ENCODE data around the gene FBRSL1.

DNA sequence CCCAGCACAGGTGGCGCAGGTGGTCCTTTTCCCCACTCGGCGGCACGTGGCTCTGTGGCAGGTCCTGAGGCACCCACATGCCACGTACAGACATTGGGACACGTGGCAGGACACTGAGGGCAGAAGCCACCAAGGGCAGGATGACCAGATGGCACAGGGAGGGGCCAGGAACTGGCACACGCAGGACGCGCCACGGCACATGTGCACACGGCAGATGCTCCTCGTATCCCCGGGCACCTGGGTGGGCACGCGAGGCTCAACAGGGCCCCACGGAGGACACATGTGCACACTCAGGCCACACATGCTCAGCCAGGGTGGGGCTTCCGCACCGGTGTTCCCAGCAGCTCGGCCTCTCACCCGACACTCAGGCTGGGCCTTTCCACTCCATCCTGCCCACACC lies 52.0 kb downstream of the FBRSL1 start:
- TF ChIP-seq ARNTL (CRISPR knock-in tag; IDR thresholded peaks at IDR 0.05; ENCODE audit: borderline replicate concordance, low read depth), result no peak
- TF ChIP-seq, protein P1, sequence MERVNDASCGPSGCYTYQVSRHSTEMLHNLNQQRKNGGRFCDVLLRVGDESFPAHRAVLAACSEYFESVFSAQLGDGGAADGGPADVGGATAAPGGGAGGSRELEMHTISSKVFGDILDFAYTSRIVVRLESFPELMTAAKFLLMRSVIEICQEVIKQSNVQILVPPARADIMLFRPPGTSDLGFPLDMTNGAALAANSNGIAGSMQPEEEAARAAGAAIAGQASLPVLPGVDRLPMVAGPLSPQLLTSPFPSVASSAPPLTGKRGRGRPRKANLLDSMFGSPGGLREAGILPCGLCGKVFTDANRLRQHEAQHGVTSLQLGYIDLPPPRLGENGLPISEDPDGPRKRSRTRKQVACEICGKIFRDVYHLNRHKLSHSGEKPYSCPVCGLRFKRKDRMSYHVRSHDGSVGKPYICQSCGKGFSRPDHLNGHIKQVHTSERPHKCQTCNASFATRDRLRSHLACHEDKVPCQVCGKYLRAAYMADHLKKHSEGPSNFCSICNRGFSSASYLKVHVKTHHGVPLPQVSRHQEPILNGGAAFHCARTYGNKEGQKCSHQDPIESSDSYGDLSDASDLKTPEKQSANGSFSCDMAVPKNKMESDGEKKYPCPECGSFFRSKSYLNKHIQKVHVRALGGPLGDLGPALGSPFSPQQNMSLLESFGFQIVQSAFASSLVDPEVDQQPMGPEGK (CRISPR knock-in tag; IDR thresholded peaks at IDR 0.05; ENCODE audit: borderline replicate concordance), result no peak
- TF ChIP-seq RARB (CRISPR knock-in tag; IDR thresholded peaks at IDR 0.05), result no peak
- TF ChIP-seq ZFP30 (CRISPR knock-in tag; IDR thresholded peaks at IDR 0.05), result no peak
- TF ChIP-seq SNAI2 (CRISPR knock-in tag; IDR thresholded peaks at IDR 0.05), result no peak
- TF ChIP-seq ZNF565 (CRISPR knock-in tag; conservative IDR thresholded peaks at IDR 0.05; ENCODE audit: low read depth), result no peak
- TF ChIP-seq, protein P2, sequence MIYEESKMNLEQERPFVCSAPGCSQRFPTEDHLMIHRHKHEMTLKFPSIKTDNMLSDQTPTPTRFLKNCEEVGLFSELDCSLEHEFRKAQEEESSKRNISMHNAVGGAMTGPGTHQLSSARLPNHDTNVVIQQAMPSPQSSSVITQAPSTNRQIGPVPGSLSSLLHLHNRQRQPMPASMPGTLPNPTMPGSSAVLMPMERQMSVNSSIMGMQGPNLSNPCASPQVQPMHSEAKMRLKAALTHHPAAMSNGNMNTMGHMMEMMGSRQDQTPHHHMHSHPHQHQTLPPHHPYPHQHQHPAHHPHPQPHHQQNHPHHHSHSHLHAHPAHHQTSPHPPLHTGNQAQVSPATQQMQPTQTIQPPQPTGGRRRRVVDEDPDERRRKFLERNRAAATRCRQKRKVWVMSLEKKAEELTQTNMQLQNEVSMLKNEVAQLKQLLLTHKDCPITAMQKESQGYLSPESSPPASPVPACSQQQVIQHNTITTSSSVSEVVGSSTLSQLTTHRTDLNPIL (CRISPR knock-in tag; IDR thresholded peaks at IDR 0.05; ENCODE audit: low read depth), result no peak
